HL-60/S4 treated with retinoic acid at 250 ng/mL for 4 days and 3 days (cell line): ENCODE results near the gene HCRT.
"Not testable (repeated sequence)": the region's sequence is repeated elsewhere in the genome, so short reads cannot be mapped to it uniquely, and the experiment has no call there.

Source experiments
- in situ Hi-C: fragments of 300-500 bp; cut with MboI; formaldehyde crosslinking; loops from 2 replicates; pipeline ENCODE4 v1.7.0; 2022; ENCODE audit warnings: low sequenced_read_pairs

HCRT gene

DNA sequence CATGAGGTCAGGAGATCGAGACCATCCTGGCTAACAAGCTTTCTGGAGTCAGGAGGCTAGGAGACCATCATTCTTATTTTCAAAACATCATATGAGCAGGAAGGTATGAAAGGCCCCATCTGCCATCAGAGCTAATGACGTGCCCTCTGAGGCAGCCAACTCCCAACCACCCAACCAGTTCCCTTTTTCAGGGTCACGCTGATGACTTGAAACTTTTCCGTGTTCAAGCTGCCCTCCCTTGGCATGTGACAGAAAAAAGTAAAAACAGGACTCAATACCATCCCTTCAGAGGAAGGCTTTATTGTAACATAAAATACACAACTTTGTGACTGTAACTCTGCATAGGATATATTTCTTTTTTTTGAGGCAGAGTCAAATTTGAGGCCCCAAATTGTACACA lies 13.6 kb upstream of the HCRT start:
- in situ Hi-C loops, result no loop called here

DNA sequence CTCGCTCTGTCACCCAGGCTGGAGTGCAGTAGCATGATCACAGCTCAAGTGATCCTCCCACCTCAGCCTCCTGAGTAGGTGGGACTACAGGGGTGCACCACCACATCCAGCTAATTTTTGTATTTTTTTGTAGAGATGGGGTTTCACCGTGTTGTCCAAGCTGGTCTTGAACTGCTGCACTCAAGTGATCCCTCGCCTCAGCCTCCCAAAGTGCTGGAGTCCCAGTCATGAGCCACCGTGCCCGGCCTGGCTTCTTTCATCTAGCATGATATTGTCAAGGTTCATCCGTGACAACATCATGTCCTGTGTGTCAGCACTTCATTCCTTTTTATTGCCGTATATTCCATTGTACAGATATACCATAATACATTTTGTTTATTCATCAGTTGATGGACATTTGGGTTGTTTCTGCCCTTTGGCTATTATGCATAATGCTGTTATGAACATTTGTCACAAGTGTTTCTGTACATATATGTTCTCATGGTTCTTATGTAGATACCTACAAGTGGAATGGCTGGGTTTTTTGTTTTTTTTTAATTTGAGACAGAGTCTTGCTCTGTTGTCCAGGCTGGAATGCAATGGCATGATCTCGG lies 12.4 kb upstream of the HCRT start:
- in situ Hi-C loops, result no loop called here

DNA sequence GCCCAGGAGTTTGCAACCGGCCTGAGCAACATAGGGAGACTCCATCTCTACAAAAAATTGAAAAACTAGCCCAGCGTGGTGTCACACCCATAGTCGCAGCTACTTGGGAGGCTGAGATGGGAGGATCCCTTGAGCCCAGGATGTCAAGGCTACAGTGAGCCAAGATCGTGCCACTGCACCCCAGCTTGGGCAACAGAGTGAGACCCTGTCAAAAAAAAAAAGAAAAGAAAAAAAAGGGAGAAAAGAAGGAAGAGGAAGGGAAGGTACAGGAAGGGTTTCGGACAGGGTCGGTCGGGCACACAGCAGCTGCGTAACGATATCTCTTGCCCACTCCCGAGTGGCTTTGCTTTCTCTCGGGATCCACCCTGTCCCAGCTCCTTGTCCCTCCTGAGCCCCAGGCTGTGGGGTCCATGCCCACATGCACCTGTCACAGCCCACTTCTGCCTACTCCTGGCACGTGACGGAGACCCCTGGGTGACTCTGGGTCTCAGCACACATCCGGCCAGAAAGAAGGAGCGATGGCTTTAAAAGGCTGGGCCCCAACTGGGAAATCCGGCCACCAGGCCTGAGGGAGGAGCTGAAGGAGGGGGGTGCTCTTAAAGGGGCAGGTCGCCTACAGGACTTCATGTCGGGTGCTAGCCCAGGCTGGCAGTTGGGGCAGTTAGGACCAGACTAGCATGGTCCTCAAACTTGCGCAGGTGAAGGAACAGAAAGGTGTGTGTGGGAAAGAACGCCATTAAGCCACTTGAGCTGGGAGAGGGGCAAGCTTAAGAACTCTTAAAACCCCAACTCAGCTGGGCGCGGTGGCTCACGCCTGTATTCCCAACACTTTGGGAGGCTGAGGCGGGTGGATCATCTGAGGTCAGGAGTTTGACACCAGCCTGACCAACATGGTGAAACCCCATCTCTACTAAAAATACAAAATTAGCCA lies 9.0 kb upstream of the HCRT start, which contains the start of gene GHDC:
Gene GHDC, minus strand, starts transcription at position 526 of the 931 bp plus-strand sequence. CDS start 913 bp downstream, outside the sequence.
- in situ Hi-C loops, result no loop called here

DNA sequence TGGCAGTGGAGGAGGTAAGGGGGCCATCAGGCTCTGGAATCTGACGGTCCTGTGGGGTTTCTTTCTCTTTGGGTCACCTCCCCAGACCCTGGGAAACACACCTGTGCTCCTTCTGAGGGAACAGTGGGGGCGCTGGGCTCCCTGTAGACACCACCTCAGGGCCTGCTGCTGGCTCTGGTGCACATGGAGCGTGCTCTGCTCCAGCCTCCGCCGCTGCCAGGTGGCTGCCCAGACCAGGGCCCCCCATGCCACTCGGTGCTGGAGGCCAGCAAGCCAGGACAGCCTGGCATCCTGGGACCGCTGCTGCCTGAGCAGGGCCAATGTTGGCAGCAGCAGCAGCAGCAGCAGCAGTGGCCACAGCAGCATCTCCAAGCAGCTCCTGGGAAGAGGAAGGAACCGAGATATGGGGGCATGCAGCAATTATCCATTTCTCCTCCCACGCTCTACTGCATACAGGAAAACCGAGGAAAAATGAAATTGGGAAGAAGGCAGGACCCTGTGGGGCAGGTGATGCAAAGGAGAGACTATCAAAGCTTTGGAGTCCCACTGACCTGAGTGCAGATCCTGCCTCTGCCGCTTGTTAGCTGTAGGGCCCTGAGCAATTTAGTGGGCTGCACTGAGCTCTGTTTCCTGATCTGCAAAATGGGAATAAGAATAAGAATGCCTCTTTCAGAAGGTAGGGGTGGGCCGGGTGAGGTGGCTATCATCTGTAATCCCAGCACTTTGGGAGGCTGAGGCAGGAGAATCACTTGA lies 8.1 kb upstream of the HCRT start:
- in situ Hi-C loops, result no loop called here

DNA sequence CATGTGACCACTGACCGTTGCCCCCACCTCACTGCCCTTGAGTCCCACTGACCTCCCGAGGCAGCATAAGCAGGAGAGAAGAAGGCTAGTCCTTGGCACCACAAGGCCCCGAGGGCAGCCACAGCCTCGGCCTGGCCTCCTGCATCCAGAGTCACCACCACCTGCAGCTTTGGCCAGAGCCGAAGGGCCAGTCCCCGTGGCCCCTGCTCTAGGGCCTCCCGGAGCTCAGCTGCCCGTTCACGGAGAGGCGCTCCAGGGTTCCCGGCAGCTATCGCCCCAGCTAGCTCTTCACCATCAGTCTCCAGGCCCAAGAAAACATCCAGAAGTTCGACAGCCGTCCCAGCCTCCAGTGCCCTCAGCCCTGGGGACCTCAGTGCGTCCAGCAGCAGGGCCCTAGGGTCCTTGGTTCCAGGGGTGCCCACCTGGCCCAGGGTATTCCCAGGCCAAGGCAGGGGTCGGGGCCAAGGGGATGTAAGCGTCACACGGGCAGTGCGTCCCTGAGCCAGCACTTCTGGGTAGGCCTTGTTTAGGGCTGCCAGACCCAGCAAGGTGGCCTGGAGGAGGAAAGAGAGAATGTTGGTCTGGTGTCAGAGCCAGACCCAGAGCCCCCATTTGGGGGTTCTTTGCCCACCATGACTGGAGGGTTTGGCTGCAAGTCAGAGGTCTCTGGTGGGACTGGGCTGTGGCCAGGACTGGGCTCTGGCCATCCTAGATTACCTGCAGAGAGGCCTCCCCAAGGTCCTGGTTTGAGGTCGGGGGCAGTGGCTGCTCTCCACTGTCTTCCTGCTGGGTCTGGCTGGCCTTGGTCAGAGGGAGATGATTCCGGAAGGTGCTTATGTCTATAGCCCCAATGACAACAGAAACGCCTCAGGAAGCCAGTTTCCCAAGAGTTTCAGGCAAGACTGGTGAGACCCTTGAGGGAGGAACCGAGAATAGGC lies 7.2 kb upstream of the HCRT start:
- in situ Hi-C loops, result no loop called here

DNA sequence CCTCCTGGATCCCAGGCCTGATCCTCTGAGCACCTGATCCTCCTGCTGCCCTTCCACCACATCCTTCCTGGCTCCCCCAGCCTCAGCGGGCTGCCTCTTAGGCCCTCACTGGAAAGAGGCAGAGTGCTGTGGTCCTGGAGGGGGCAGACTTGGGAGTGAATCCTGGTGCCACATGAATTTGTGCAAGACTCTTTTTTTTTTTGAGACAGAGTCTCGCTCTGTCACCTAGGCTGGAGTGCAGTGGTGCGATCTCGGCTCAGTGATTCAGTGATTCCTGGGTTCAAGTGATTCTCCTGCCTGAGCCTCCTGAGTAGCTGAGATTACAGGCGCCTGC lies 6.0 kb upstream of the HCRT start:
- in situ Hi-C loops, result no loop called here

DNA sequence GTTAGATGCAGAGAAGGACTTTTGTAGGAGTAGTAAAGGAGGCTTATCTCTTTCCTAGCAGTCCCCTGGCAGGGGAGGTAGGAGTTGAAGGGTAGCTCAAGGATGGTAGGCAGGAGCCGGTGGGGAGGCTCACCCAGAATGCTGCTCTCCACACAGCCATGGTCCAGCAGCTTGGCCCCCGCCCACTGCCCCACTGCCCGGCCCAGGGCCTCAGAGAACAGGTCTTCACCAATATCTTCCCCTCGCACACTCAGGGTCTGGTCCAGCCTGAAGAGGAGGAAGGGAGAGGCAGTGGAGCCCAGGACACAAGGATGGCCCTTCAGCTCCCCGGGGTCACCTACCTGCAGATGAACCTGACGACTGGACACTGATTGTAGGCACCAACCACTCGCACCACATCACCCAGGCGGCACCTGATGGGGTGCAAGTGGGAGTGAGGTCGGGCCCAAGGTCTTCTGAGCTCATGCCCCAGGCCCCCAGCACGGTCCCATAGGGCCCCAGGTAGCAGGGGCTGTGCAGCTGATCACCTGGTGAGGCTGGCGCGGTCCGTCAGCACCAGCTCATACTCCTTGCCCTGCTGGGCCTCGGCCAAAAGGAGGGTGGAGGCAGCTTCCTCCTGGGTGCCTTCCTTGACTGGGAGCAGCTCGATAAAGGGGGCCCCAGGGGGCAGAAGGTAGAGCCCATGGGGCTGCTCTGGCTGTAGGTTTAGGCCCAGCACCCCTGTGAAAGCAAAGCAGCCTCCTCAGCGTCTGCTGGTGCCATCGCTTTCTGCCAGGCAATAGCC lies 5.4 kb upstream of the HCRT start:
- in situ Hi-C loops, result no loop called here

DNA sequence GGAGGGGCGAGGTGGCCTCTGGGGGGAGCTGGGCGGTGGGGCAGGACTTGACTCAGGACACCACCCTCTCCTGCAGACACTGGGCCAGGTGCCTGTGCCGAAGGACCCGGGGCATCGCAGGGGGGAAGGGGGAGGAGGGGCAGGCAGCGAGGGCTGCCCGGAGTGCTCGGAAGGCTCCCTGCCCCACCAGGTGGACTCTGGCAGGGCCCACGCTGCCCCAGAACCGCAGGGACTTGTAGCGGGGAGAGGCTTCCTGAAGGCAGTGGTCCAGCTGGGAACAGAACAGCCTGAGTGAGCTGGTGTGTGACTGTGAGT lies 4.4 kb upstream of the HCRT start:
- in situ Hi-C loops, result no loop called here

DNA sequence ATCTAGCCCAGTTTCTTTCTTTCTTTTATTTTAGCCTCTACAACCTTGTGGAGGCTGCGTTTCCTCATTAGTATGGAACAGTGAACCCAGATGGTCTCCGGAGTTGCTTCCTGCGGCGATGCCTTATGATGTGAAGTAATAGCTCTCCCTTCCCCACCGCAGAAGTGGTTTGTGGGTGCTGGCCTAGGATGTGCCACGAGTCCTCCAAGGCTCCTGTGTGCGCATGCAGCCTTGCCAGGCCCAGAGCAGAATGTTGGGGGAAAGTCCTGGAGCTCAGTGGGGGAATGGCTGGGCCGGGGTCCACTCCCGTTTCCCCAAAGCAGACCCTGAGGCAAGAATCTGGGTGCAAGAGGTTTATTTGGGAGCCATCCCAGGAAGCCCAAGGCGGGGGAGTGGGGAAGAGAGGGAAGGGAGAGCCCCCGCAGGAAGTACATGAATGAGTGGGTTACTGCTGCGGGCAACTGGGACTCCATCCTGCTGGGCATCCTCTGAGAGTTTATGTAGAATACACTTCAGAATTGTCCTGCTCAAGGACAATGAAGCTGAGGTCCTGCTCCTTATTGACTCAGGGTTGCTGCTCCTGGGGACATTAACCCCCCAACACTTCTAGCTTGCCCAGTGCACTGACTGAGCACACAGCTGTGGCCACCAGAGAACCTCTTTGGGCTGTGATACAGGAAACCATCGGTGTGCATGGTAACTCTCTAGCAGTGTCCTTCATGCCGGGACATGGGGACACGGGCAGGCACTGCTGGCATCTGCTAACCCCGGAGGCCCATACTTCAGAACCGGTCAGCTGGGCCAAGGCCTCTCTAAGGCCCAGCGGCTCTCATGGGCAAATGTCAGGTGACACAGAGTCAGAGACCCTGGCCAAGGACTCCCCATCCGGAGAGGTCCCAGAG lies 3.7 kb upstream of the HCRT start:
- in situ Hi-C loops, result no loop called here

DNA sequence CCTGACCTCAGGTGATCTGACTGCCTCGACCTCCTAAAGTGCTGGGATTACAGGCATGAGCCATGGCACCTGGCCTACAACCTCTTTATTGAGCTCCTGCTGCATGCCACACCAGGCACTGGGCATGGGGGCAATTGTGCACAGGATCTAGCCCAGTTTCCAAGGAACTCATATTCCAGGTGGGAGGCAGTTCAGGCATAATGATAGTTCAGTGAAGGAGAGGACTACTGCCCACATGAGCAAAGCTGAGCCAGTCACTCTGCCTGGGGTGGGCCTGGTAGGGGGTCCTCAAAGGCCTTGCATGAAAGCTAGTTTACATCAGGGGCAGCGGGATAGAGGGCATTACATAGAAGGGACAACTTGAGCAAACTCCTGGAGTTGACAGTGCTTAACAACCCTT lies 2.6 kb upstream of the HCRT start:
- in situ Hi-C loops, result no loop called here

DNA sequence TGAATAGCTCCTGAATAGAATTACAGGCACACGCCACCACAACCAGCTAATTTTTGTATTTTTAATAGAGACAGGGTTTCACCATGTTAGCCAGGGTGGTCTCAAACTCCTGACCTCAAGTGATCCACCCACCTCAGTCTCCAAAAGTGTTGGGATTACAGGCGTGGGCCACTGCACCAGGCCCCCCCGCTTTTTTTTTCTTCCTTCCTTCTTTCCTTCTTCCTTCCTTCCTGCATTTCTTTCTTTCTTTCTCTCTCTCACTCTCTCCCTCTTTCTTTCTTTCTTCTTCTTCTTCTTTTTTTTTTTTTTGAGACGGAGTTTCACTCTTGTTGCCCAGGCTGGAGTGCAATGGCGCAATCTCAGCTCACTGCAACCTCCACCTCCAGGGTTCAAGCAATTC lies 939 bp upstream of the HCRT start:
- in situ Hi-C loops, result not testable (repeated sequence)

DNA sequence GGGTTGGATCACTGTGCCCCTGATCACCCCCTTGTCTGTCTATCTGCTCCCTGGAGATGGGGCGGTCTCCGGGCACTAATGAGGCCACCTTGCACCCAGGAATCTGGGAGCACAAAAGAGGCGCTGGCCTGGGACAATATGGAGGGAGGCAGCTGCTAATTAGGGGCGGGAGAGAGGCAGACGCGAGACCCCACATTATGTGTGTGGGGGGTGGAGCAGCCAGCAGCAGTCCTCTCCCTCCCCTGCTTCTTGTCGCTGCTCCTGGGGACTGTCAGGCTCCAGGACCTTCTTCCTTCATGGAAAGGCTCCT lies 324 bp upstream of the HCRT start:
- in situ Hi-C loops, result no loop called here

DNA sequence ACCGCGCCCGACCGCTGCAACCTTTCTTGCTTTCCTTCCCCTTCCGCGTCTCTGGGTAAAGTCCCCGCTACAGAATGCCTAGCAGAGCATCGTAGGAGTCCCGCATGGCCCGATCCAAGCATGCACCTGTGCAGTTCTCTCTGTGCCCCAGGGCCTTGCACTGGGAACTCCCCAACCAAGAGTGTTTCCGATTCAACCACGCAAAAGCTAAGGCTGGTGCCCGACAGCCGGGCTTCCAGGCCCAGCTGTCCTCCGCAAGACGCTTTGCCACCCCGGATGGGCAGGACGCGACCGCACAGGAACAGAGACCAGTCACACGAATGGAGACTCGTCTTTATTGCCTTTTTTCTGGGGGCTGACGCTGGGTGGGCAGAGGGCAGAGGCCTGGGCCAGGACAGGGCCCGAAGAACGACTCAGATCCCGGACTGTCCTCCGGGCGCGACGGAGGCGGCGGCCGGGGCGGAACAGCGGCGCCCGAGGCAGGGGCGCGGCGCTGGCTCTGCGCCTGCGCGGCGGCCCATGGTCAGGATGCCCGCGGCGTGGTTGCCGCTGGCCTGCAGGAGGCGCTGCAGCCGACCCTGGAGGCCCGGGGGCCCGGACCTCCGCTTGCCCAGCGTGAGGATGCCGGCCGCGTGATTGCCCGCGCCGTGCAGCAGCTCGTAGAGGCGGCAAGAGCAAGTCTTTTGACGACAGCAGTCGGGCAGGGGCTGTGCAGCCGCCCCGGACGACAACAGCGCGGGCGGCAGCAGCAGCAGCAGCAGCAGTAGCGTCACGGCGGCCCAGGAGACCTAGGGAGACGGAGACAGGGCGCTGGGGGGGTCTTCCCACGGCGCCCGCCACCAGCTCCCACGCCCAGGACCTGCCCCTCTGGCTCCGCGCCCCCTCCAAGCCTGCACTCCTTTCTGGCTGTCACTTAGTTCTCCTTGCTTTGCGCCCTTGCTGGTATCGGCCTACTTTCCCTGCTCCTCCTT lies 1.2 kb downstream of the HCRT start:
- in situ Hi-C loops, result no loop called here

DNA sequence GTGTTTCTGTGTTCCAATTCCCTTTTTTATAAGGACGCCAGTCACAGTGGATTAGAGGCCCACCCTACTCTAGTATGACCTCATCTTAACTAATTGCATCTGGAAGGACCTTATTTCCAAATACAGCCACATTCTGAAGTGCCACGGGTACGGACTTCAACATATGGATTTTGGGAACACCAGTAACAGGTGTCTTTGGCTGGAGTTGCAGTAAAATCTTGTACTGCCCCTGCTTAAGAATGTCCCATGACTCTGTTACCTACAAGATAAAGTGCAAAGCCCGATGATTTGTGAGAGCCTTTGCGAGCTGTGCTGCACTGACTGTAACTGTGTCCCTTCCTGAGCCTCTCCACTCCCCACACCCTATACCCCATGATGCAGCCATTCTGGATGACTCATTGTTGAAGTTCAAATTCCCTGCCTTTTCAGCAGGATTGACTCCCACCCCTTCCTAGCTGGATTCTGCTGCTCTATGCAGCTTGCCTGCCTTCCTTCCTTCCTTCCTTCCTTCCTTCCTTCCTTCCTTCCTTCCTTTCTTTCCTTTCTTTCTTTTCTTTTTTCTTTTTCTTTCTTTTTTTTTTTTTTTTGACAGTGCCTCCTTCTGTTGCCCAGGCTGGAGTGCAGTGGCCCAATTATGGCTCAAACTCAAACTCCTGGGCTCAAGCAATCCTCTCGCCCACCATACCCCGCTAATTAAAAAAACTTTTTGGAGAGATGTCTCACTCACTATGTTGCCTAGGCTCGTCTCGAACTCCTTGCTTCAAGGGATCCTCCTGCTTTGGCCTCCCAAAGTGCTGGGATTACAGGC lies 2.1 kb downstream of the HCRT start:
- in situ Hi-C loops, result no loop called here

DNA sequence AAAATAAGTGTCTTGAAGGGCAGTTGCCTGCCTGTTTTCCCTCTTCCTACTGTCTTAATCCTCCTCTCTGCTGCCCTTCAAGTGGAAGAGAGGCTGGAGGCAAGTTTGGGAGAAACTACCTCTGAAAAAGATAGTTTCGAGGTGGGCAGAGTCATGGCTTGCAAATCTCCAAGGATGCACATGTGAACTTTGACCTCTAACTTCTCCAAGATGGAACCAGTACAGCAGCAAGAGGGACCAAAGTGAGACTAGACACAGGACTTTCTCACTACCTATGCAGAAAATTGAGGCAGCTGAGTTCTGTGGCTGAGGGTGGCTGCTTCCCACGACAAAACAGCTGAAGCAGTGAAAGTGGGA lies 3.4 kb downstream of the HCRT start:
- in situ Hi-C loops, result no loop called here

DNA sequence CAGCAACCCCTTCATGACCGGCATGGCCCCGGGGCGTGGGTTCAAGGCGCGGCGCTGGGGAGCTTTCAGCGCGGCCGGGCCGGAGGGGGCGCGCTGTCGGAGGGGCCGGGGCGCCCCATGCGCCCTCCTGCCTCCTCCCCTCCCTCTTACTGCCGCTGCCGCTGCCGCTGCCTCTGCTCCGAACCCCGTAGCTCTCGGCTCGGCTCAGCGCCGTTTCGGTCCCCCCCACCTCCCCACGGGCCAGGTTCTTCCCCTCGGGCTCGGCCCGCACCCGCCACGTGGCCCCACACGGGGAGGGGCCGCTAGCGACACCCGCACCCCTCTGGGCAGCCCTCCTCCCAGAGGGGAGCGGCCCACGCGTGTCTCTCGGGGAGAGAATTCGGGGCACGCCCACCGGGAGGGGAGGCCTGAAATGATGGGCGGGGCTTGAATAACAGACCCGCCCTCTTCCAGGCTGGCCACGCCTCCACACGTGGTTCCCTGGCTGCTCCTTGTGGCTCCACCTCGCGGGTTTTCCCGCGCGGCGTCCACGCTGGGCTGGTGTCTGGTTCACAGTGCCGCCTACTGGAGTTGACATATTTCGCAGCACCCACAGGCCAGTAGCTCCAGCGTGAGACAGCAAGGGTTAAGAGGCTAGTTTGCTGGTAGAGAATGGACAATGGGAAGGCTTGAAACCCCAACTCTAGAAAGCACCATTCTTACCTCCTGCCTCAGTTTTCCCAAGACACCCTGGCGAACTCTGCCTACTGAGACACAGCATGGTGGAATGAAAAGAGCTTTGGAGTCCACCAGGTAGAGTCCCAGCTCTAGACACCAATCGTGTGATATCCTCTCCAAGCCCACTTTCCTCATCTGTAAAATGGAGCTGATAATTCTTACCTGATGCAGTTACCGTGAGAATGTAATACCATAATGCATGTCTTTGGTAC lies 4.1 kb downstream of the HCRT start, which contains the start of gene KCNH4:
Gene KCNH4, minus strand, starts transcription at position 221 of the 929 bp plus-strand sequence. Its CDS starts 197 bp downstream, at position 24.
- in situ Hi-C loops, result no loop called here
